ENCODE results near the gene CASKIN1. TPM values are rescaled to one million over a fixed set of nuclear protein-coding genes. Genes with fewer than 3 reads are reported as not detected.
A peak's percentile ranks its signal among the peaks of the same experiment; 100 is the strongest.

Gene CASKIN1
- total RNA-seq, 3 donors from 2014 or later (not counting 1 experiment from before 2014, with no cell fraction given): not detected

GRCh38 chr16:2155091-2155950, 41.1 kb downstream of the CASKIN1 start, which contains the start of gene TRAF7:
Gene TRAF7, plus strand, starts transcription at chr16:2155782. Its CDS starts 8,139 bp downstream, at chr16:2163921.
- H3K4me1 ChIP-seq (ENCODE audit: control insufficient read depth, insufficient read depth, low read length): peaks cover 68% of the 10 kb centered on the region
- H3K27ac Mint-ChIP-seq: peak within 1 kb of the TSS; percentile 87
- peaks cover 5% of the 10 kb centered on the region for H3K36me3 ChIP-seq (ENCODE audit: control insufficient read depth, insufficient read depth, low read length)
- intact Hi-C loops (cut with micrococcal nuclease): loop anchor here (1.0 to 10.0 kb wide), 3 partner anchors 59 to 132 kb away; partner anchors contain the start of genes BRICD5, NTHL1, PGP and TSC2
- peak within 1 kb of the TSS; percentile 57 for H3K27ac ChIP-seq (ENCODE audit: low read length)
- H3K4me3 ChIP-seq (ENCODE audit: low read length): peak within 1 kb of the TSS; percentile 61
- H3K4me3 Mint-ChIP-seq: peak within 1 kb of the TSS; percentile 97
- H3K27me3 Mint-ChIP-seq (ENCODE audit: low read depth in 2 of 2): no peaks in the 10 kb centered on the region
- DNase-seq: peak; percentile 94 to 100
- no peaks in the 10 kb centered on the region for H3K27me3 ChIP-seq (ENCODE audit: control insufficient read depth, insufficient read depth, low read length)
- H3K4me1 Mint-ChIP-seq: peaks cover 30 to 61% of the 10 kb centered on the region in 2 donors
- H3K9me3 Mint-ChIP-seq: no peaks in the 10 kb centered on the region
- H3K9me3 ChIP-seq (ENCODE audit: control insufficient read depth, insufficient read depth, low read length): no peaks in the 10 kb centered on the region
- peak; percentile 90 to 98 (median 91) for ATAC-seq
- H3K36me3 Mint-ChIP-seq: no peaks in the 10 kb centered on the region
- TF ChIP-seq, protein P1, sequence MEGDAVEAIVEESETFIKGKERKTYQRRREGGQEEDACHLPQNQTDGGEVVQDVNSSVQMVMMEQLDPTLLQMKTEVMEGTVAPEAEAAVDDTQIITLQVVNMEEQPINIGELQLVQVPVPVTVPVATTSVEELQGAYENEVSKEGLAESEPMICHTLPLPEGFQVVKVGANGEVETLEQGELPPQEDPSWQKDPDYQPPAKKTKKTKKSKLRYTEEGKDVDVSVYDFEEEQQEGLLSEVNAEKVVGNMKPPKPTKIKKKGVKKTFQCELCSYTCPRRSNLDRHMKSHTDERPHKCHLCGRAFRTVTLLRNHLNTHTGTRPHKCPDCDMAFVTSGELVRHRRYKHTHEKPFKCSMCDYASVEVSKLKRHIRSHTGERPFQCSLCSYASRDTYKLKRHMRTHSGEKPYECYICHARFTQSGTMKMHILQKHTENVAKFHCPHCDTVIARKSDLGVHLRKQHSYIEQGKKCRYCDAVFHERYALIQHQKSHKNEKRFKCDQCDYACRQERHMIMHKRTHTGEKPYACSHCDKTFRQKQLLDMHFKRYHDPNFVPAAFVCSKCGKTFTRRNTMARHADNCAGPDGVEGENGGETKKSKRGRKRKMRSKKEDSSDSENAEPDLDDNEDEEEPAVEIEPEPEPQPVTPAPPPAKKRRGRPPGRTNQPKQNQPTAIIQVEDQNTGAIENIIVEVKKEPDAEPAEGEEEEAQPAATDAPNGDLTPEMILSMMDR (IDR thresholded peaks at IDR 0.05): no peak
- under 1% methylated on average over 93 of the region's 94 CpGs for WGBS (ENCODE audit: insufficient coverage)

DNA sequence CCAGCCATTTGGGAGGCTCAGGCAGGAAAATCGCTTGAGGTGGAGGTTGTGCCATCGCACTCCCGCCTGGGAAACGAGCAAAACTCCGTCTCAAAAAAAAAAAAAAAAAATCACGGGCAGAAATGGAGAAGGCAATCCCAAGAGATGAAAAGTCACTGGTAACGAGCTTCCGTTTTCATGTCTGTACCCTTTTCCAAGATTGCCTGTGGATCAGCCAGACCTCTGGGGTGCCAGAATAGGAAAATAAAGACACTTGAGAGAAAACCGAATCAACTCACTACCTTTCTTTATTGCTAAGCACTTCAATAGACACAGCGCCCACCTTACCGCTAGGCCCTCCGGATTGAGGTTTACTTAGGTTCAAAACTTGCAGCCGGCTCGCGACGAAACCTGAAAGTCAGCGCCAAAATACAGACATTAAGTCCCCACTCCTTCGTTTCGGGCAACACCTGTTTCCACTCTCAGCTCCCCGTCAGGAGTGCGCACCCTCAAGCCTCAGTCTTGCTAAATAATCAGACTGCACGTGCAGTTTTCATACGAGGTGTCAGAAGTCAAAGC, 41.8 kb downstream of the CASKIN1 start:
- no peak for ATAC-seq
- intact Hi-C loops (cut with micrococcal nuclease): loop anchor here (1.0 to 10.0 kb wide), 4 partner anchors 60 to 382 kb away; partner anchors contain the start of genes BRICD5, EME2, MRPS34 and NME3
- no peaks in the 10 kb centered on the region for H3K36me3 Mint-ChIP-seq
- H3K9me3 ChIP-seq (ENCODE audit: control insufficient read depth, insufficient read depth, low read length): no peaks in the 10 kb centered on the region
- TF ChIP-seq, protein P1 (IDR thresholded peaks at IDR 0.05): no peak
- no peak for DNase-seq
- no peaks in the 10 kb centered on the region for H3K27me3 Mint-ChIP-seq (ENCODE audit: low read depth in 2 of 2)
- H3K27me3 ChIP-seq (ENCODE audit: control insufficient read depth, insufficient read depth, low read length): no peaks in the 10 kb centered on the region
- no peaks in the 10 kb centered on the region for H3K9me3 Mint-ChIP-seq
- peaks cover 70% of the 10 kb centered on the region for H3K4me1 ChIP-seq (ENCODE audit: control insufficient read depth, insufficient read depth, low read length)
- peak overlapping the region; percentile 50 for H3K4me3 ChIP-seq (ENCODE audit: low read length)
- peak overlapping the region; percentile 88 for H3K4me3 Mint-ChIP-seq
- H3K27ac ChIP-seq (ENCODE audit: low read length): peak overlapping the region; percentile 57
- 7% methylated on average over 23 of the region's 23 CpGs for WGBS (ENCODE audit: insufficient coverage)
- peaks cover 30 to 61% of the 10 kb centered on the region in 2 donors for H3K4me1 Mint-ChIP-seq
- H3K27ac Mint-ChIP-seq: peak overlapping the region; percentile 87
- H3K36me3 ChIP-seq (ENCODE audit: control insufficient read depth, insufficient read depth, low read length): peaks cover 5% of the 10 kb centered on the region

DNA sequence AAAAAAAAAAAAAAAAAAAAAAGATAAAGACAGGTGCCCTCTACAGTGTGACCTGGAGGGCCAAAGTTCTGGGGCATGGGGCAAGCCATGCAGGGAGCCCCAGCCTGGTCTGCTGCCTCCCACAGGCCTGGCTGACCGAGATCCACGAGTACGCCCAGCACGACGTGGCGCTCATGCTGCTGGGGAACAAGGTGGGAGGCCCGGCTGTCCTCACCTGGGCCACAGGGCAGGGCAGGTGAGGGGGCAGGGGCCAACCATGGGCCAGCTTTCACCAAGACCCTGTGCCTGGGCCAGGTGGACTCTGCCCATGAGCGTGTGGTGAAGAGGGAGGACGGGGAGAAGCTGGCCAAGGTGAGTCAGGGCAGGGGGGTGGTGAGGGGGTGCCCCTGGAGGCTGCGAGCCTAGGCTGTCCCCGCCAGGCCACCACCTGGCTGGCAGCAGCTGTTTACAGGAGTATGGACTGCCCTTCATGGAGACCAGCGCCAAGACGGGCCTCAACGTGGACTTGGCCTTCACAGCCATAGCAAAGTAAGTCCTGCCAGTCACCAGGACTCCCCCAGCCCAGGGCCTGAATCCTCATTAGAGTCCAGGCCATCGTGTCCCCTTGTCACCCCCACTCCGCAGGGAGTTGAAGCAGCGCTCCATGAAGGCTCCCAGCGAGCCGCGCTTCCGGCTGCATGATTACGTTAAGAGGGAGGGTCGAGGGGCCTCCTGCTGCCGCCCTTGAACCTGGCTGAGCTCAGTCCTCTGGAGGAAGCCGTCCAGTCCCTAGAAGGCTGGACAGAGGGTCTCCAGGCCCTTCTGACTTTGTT, 43.5 kb downstream of the CASKIN1 start:
- H3K27ac ChIP-seq (ENCODE audit: low read length): no peak overlapping the region
- no peaks in the 10 kb centered on the region for H3K36me3 Mint-ChIP-seq

More for the DNA sequence above, 43.5 kb downstream of the CASKIN1 start:
- peak in 1 of 2 donors; percentile 36 for DNase-seq
- WGBS (ENCODE audit: insufficient coverage): 51% methylated on average over 25 of the region's 25 CpGs
- no peak for ATAC-seq
- H3K4me1 ChIP-seq (ENCODE audit: control insufficient read depth, insufficient read depth, low read length): peaks cover 76% of the 10 kb centered on the region
- peak overlapping the region; percentile 34 for H3K4me3 ChIP-seq (ENCODE audit: low read length)
- H3K27me3 ChIP-seq (ENCODE audit: control insufficient read depth, insufficient read depth, low read length): no peaks in the 10 kb centered on the region
- Mint-ChIP-seq H3K27ac (no peak overlapping the region), H3K27me3 (ENCODE audit: low read depth in 2 of 2) (no peaks in the 10 kb centered on the region), H3K4me1 (peaks cover 30 to 50% of the 10 kb centered on the region in 2 donors), H3K9me3 (no peaks in the 10 kb centered on the region), H3K4me3 (peak overlapping the region; percentile 67)
- intact Hi-C loops (cut with micrococcal nuclease): loop anchor here (5.0 to 10.0 kb wide), 2 partner anchors 62 to 381 kb away; partner anchors contain the start of genes BRICD5, EME2, MRPS34 and NME3
- peaks cover 5% of the 10 kb centered on the region for H3K36me3 ChIP-seq (ENCODE audit: control insufficient read depth, insufficient read depth, low read length)
- no peaks in the 10 kb centered on the region for H3K9me3 ChIP-seq (ENCODE audit: control insufficient read depth, insufficient read depth, low read length)
- TF ChIP-seq, protein P1 (IDR thresholded peaks at IDR 0.05): no peak

All from natural killer cell (primary cell).